T-helper 1 cell (primary cell): Measurements from ENCODE around the gene SERPING1.
A peak's percentile ranks its signal among the peaks of the same experiment; 100 is the strongest.

ENCODE experiments used
- DNase-seq, 5 donors: peaks; one replicate each; pipeline ENCODE4 v3.0.0-alpha.2; 2012 to 2020

The SERPING1 gene

DNA sequence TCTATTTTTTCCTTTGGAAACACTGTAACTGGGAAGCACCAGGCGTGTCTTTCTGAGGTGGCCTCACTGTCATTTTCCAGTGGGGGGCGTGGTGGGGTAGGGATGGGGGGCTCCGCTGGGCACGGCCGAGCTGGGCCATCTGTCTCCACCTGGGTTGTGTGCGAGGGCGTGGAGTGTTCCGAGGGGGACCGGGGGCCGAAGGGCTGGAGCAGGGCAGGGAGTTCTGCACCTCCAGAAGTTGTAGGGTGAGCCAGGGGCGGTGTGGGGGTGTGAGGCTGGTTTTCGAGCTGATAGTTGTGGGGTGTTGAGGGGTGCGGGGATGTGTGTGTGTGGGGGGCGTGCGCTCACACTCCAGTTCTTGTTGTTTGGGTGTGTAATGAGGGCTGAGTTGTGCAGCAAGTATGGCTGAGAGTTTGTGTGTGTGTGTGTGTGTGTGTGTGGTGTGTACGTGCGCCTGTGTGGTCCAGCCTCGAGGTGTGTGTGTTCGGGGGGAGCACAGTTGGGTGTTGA, 41.4 kb downstream of the SERPING1 start:
- DNase-seq: no peak

DNA sequence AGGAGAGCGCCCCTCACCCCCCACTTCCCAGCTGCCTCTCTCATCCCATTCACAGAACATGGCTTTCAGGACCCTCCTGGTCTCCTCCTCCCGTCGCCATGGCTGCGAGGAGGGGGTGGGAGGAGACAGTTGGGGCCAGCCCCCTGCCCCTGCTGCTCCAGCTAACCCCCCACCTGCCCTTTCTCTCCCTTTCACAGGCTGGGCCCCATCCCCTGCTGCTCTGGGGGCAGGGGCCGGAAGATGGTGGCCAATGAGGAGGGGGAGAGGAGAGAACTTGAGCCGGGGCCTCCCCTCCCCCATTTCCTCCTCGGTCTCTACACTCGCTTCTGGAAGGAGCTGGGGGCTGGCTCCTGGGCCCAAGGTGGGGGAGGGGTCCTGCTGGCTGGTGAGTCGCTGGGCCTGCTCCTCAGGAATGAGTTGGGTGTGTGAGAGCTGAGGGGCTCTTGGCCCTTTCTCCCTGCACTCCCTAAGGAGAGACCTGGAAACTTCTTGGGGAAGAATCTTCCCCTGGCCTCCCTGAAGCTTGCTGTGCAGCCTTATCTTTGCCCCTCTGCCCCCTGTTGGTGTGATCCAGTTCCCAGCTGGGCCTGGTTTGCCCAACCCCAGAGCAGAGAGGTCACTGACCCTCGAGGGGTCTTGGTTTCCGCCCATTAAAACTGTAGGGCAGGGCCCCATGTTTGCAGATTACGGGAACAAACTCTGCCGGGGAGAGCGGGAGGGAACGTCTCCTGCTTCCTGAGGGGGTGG, 42.0 kb downstream of the SERPING1 start:
- DNase-seq: no peak

DNA sequence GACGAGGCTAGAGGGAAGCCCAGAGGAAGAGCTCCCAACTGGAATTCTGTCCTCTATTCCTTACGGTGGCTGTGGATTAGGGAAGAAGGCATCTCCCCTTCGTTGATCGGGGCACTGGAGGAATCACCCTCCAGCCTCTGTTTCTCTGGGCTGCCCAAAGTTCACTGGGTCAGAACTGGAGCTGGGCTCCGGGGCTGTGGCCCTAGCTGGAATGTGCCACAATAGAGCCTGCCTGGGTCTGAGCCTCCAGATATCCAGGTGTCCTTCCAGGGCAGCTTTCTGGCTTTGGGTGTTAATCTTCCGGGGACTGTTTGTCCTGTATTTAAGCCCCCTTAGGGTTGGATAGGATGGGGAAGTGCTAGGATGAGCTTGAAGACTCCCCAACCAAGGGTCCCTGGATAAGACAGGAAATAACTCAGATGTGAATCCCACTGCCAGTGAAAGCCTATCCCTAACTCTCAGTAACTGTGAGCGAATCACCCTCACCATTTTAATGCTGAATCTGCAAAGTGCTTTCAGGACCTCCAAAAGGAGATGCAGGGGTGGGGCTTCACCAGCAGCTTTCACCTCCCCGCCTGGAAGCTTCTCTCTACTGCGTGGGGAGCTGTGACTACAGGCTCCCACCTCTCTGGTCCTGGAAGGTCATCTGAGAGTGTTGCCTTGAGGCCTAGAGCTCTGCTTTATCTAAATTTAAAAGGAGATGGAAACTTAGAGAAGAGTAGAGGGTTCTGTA, 42.7 kb downstream of the SERPING1 start:
- DNase-seq: no peak

DNA sequence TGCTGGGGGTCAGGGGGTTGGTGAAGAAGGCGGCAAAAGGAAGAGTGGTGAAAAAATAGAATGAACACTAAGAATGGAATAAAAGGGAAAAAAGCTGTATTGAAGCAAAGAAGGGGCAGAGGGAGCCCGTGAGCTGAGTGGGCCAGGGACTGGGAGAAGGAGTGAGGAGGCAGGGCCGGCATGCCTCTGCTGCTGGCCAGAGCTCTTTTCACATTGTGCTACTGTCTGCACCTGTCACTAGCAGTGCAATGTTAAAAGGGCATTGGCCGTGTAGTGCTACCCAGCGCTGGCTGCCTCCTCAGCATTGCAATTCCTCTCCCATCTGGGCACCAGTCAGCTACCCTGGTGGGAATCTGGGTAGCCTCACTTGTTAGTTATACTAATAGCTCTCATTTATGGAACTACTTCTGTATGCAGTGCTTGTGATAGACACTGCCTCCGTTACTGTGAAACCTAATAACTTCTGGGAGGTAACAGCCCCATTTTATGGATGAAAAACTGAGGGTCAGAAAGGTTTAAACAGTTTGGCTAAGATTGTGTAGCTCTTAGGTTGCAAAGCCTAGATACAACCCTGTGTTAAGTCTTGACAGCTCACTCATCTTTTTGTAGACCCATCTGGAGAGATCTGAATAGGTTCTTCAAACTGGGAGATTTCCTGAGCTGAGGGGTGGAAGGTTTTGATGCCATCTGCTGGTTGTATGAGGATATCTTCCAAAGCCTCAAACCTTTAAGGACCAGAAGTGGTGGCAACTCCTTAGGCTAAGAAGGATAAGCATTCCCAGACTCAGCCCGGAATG, 43.7 kb downstream of the SERPING1 start:
- DNase-seq: peak in 1 of 5 donors; percentile 51

DNA sequence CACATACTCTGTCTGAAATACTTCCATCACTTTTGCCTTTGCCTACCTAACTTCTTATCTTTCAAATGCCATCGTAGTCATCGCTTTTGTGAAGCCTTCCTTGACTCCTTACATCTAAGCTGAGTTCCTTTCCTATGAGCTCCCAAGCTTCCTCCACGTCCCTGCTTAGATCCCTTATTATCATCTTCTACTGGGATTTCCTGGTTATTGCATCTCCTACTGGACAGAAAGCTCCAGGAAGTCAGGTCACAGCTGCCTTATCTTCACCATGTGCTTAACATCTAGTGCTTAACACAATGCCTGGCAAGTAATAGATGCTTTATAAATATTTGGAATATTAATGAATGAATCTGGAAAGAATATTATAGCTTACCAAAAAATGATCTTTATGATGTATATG, 46.3 kb downstream of the SERPING1 start:
- DNase-seq: no peak

DNA sequence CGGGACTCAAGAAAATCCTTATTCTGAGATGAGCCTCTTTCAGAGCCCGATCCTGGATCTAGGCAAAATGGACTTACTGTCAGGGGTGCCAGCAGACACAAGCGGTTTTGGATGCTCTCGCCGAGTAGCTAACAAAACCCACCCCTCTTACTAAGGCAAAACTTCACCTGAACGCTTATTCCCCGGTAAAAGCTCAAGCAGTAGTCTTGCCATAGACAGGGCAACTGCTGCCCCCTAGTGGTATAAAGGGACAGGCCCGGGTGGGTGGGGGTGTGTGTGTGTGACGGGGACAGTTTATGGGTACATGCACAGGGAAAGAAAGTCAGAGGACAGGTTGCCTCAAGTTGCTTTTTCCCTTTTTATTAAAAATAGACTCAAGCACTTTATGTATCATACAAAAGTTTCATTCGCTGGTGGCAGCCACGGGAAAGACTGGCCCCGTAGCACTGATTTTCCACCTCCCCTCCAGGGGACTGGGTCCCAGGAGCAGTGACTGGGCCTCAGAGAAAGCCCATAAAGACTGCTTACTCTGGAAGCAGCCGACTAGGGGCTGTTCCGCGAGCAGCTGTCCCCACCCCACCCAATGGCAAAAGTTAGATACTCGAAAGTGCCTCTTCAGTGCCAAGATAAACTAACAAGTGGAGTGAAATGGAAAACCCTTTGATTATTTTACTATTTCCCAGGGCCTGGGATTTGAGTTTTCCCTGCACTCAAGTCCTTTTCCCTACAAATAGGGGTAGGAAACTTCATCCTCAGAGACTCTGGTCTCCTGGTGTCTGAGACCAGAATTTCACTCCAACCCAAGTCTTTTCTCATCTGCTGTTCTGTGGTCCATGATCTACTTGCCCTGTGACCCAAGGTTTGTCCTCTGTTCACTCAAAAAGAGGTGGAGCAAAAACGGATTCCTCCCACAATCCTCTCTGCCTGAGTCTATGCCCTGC, 47.5 kb downstream of the SERPING1 start:
- peak; percentile 59 to 85 (median 75) for DNase-seq

DNA sequence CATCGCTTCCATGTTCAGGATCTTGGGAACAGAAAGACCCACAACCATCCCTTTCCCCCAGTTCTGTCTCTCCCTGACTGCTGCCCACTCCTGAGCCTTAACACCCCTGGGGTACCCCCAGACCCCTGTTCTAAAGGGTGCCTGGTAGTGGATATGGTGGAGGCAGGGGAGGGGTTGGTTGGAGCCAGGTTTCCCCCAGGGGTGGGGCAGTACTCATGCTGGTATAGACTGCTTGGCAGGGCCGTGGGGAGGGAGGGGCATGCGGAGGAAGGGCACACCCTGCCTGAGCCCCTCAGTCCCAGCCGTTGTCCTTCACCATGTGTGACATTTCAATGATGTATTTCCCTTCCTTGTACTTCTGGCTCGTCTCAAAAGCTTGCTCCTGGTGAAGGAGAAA, 48.2 kb downstream of the SERPING1 start:
- DNase-seq: no peak

DNA sequence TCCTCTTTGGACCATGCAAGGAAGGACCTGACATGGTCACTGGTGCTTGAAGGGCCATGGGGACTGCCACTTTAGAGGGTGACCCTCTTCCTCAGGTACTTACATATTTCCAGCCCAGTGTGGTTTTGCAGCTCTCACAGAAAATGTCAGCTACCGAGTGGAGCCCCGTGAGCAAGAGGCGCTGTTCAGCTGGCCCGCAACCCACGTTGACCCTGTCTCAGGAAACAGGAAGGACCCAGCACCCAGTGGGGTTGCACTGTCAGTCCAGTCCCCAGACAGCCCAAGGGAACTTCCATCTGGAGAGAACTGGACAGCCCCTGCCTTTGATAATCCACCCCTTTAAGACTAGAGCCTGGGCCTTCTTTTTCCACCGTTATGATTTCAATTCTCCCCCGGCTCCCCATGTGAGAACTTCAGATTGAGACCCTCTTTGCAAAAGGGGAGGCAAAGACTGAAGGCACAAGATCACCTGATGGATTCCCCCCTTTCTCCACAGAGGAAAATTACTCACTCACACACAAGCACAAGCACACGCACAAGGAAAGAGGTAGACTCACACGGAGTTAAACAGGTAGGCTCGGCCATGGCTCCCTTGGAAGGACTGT, 48.8 kb downstream of the SERPING1 start:
- DNase-seq: no peak

DNA sequence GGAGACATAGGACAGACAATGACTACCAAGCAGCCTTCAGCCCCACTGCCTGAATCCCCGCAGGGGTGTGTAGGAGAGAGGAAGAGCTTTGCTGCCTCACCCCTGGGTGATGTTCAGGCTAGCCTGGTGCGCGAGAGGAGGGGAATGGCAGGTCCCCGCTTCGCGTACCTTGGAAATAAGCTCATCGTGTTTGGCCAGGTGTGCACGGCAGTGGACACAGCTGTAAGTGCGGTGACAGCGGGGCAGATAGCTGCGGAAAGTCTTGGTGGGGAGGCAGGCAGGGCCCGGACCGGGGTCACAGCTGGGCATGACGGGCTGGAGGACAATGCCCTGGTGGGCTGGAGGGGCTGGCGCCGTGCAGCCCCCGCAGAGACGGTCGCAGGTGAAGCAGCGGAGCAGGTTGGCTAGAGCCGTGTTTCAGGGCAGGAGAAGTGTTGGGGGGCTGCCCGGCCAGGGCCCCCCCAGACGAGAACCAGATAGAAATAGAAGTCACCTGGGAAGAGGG, 49.4 kb downstream of the SERPING1 start:
- no peak for DNase-seq

DNA sequence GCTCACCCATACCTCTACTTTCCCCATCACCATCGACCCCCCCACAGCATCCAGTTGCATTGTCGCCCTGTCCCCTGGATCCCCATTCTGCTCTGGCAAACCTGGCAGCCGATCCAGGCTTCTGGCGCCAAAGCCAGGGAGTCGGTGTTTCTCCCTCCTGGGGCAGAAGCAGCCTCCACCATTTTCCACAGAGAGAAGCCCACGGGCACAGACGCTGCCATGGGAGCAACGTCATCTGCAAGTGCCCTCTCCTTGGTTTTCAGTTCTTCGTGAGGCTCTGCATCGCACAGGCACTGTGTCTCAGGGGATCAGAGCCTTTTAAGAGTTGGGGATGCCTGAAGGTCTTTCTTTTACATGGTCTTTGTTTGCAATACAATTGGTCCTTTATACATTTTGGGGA, 49.9 kb downstream of the SERPING1 start:
- DNase-seq: no peak

DNA sequence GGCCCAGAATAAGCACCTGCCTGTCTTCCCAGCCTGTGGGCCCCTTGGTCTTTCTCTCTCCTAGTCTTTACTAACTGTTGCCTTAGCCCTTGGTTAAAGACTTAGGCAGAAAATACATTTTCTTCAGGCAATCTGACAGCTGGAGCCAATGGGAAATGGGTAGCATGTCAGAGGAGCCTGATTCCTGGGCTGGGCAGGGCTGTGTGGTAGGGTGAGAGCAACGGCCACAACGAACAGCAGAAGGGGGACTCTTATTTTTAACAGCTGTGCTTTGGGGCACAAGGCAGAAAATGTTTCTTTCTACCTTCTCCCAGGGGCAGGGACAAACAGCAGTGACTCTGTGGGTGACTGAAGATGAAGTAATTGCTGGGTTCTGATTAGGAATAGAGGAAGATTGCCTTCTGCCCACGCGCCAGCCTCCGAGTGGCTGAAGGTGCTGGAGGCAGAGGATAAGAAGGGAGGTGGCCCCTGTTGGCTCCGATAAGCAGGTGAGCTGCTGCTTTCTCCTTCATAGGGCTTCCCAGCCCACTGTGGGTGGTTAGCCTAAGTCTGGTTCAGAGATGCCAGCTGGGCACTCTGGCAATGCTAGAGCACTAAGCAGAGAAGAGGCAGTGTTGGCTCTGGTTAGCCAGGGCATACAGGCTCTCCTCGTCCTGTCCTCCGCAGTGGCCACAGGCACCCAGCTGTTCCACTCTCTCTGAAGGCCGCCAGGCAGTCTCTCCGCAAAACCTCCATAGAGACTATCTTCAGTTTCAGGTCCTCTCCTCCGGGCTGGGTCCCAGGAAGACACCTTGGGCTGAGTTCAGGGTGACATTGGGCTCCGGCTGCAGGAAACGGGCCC, 50.7 kb downstream of the SERPING1 start:
- no peak for DNase-seq

DNA sequence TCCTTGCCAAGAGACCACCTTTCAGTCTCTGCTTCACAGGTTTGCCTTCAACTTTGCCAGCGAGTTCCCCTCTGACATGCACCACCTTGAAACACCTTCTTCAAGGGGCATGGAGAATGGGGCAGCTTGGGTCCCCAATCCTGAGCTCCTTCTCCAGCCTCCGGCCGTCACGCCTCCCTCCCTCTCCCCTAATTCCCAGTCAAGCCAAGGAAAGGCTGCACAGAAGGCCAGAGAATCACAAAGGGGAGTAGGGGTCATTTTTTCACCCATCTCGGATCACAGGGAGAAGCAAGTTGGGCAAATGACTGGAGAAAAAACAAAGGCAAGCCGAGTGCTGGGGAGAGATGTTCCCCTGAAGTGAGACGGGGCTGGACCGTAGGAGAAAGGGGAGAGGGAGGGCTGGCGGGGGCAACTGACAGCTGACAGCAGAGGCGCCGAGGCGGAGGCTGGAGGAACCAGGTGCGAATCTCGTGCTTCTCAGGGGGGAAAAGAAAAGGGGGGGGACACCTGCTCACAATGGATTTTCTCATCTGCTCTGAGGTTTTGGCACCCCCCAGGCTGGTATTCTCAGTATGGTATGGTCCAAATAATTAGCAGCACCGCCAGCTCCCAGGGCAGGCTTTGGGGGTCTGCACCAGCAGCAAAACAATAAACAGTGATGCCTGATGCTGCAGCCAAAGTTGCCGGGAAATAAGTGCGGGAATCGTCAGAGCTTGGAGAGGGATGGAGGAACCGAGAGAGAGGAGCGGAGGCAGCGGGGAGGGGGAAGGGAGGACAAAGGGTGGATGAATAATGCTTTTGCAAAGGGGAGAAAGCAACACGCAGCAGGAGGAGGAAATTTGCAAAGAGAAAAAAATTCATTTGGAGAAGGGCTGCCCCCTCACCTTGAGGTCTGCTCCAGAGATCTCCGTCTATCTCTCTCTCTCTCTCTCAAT, 51.6 kb downstream of the SERPING1 start:
- no peak for DNase-seq

DNA sequence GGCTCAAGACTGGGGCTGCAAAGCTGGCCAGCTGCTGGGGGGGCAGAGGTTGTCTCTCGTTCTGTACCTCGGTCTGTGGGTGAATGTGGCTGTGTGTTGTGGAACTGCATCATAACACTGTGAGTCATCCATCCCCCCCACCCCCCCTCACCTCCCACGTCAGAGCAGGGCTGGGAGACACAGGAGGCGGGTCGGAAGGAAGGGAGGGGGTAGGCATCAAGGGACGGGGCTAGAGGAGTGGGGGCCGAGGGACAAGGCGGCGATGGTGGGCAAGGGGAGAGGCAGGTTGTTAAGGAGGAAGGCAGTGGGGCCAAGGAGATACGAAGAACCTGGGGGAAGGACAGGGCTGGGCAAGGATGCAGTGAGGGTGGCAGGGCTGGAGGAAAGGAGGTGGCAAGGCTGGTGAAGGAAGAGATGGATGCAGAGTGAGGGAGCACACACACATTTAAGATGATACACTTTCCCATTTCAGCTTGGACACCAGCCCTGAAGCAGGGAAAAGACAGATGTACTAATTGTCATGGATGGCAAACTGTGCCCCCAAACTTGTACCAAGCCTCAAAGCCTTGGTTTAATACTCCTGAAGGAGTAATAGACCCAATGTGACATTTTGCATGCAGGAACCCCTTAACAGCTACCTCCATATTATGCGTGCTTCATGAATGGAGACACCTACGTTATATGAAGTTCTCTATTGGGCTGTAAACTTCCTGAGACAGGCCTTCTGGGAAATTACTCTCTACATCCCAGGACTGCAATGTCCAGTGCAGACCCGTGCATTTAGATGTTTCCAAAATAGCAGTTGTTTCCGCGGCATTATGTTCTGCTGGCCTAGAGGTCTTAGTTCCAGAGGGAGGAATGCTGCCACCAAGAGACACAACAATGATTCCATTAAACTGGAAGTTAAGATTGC, 52.6 kb downstream of the SERPING1 start, which contains the start of gene YPEL4:
Gene YPEL4, minus strand, starts transcription at position 87 of the 913 bp plus-strand sequence. CDS start 2,805 bp downstream, outside the sequence.
- peak; percentile 42 to 80 (median 65) for DNase-seq

DNA sequence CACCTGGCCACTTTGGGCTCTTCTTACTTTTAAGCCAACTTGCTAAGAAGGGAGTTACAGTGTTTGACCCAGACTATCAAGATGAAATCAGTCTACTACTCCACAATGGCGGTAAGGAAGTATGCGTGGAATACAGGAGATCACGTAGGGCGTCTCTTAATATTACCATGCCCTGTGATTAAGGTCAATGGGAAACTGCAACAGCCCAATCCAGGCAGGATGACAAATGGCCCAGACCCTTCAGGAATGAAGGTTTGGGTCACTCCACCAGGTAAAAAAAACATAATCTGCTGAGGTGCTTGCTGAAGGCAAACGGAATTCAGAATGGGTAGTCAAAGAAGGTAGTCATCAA, 53.2 kb downstream of the SERPING1 start:
- no peak for DNase-seq

DNA sequence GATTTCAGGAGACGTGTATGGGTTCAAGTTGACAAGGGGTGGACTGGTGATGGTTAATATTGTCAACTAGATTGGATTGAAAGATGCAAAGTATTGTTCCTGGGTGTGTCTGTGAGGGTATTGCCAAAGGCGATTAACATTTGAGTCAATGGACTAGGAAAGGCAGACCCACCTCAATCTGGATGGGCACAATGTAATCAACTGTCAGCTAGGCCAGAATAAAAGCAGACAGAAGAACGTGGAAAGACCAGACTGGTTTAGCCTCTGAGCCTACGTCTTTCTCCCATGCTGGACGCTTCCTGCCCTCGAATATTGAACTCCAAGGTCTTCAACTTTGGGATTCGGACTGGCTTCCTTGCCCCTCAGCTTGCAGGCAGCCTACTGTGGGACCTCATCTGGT, 53.9 kb downstream of the SERPING1 start:
- DNase-seq: no peak

DNA sequence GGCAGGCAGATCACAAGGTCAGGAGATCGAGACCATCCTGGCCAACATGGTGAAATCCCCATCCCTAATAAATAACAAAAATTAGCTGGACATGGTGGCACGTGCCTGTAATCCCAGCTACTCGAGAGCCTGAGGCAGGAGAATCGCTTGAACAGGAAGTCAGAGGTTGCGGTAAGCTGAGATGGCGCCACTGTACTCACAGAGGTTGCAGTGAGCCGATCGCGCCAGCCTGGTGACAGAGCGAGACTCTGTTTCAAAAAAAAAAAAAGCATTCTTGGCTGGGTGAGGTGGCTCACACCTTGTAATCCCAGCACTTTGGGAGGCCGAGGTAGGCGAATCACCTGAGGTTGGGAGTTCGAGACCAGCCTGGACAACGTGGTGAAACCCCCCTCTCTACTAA, 54.7 kb downstream of the SERPING1 start:
- DNase-seq: peak in 2 of 5 donors; percentile 26 to 33

DNA sequence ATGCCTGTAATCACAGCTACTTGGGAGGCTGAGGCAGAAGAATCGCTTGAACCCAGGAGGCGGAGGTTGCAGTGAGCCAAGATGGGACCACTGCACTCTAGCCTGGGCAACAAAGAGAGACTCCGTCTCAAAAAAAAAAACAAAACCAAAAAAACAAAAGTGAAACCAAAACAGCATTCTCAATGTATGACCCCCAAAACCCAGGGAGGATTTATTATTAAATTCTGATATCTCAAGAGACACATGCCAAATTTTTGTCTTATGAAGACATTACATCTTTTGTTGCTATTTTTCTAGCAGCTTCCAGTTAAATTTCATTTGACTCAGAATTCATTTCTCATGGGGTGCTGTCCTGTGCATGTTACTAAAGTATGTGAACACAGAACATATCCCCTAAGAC, 55.2 kb downstream of the SERPING1 start:
- DNase-seq: no peak

DNA sequence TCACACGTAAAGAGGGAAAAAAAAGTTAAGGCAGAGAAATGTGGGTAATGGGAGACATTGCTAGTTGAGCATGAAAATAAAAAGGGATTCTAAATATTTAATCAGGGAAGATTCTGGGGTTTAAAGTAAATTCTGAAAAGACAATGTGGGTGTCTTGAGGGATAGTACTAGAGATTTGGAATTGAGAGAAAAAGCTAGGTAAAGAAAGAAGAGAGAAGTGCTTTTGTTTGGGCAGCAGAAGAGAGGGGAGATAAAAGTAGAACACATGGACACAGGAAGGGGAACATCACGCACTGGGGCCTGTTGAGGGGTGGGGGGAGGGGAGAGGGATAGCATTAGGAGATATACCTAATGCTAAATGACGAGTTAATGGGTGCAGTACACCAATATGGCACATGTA, 55.7 kb downstream of the SERPING1 start:
- no peak for DNase-seq
